ENCODE results near the gene PCDH17.

DNA sequence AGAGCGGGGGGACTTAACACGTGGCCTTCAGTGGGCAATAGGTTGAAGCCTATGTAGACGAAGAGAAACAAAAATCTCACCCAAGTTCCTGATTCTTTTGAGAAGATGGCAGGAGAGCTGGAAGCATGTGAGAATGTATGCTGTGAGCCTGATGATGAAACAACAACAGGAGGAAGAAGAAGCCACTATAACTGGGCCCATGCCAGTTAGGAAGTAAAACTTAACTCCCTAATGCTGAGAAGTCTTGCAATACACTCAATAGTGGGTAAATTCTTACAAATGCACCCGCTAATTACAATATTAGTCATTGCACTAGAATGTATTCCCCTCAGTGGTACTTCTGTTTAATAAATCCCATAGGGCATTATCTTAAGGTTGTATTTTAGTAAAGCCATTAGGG lies 9.1 kb downstream of the PCDH17 start:
- TF ChIP-seq POLR2AphosphoS5 (IDR thresholded peaks at IDR 0.05; ENCODE audit: low read depth, low read length) = no peak
- TF ChIP-seq TAF1 (IDR thresholded peaks at IDR 0.05; ENCODE audit: low read depth, low read length) = no peak
- TF ChIP-seq POLR2A (IDR thresholded peaks at IDR 0.05; ENCODE audit: low read depth, low read length) = no peak
- no peak for TF ChIP-seq SPI1 (IDR thresholded peaks at IDR 0.05; ENCODE audit: low read depth, low read length)
